GF-D8 (cell line): Measurements from ENCODE around the gene HRH2.

ENCODE experiments used
- DNase-seq: peaks from one replicate; lab custom pipeline; 2025; lab: John Stamatoyannopoulos, UW

Gene HRH2

DNA sequence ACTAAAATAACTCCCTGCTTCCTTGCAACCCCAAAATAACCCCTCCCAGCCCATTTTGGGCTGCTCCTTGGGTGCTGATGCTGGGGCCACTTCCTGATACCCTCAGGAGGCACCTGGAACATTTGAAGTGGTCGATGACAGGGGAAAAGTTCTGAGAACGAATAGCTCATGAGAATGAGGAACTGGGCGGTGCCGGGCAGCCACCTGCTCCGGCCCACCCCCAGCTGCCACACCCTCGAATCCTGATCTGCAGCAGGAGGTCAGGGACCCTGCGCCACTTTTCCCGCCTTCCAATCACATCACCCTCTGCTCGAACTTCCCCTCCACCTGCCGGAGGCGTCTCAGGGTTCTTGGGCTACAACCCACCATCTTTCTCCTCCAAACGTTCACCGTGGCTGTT is 19.7 kb downstream of the HRH2 start:
- no peak for DNase-seq

GRCh38 chr5:175678074-175678473 is 20.2 kb downstream of the HRH2 start:
- DNase-seq, result no peak

DNA sequence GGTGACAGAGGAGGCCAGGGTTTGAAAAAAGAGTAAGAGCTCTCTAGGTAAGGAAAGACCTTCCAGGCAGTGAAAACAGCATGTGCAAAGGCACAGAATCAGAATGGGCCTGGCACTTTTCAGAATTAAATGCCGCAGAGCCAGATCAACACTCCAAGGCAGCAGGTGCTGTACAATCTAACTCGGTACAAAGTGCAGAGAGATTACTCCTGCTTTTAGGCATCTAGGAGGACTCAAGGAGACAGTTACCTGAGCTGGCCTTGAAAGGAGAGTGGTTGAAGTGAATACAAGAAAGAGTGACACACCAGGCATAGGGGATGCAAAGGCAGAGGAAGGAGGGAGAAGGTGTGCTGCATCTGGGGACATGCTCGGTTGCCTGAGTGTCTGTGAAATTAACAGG is 21.5 kb downstream of the HRH2 start:
- no peak for DNase-seq

DNA sequence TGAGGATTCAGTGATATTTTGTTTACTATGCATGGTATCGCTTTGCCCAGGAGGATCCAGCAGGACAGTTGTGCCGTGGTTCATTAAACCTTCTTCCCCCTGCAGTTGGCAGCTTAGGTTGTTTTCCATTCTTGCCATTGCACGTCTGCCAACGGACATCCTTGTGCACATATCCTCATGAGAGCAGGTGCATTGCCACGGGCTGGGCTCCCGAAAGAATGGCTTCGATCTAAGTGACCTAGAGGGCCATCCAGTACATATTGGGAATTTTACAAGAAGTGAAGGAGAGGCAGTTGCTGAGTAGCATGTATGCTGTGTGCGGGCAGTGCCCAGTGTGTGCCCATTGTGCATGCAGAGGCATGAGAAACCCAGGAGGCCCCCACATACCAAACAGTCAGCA is 22.1 kb downstream of the HRH2 start:
- DNase-seq, result no peak

DNA sequence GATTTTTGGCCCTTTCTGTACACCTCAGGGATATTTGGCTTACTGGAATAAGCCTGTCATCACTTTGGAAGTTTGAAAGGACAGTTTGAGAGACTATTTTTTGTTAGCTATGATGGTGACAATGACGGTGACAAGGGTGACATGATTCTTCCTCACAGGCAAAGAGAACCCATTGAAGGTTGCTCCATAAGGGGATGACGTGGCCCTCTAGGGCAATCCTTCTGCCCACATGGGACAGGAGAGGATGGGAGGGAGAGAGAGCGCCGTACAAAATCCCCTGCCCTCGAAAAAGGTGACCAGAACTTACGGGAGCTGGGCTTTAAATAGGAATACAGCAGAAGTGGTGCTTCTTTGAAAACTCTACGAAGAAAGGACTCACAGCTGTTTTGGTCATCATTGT is 22.6 kb downstream of the HRH2 start:
- DNase-seq, result no peak

DNA sequence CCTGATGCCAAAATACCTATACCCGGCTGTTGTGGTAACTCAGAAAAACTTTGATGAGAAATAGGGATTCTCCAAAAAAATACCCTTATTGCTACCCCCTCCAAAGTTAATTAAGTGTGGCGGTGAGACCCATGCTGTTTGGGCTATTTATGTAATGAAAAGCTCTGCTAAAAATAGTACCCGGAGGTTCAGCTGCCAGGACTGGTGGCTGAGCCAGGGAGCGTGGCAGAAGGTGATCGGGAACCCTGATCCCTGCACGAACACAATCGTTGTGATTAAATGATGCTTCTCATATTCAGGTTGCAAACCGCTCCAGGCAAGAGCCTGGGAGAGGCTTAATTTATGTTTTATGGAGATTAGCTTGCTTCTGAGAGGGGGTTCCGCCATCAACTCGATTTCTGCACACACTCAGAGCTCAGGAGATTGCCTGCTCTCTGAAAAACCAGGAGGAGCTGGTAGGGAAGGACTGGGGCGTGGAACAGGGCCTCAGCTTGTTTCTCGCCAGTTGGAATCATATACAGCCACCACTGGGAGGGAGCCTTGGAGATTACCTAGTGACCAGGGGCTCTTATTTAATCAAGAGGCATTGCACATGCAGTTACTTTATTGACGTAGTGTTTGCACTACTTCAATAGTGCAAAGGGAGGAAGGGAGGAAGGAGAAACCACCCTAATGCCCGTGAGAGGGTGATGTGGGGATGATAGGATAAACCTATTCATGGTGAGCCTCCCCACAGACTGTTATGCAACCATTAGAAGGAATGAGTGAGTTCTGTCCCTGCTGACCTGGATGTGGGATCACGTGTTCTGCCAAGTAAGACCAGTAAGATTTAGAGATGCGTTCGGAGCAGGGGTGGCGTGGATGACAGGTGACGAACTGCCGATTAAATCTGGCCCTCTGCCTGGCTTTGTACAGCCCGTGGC is 23.4 kb downstream of the HRH2 start:
- DNase-seq, result no peak

GRCh38 chr5:175681968-175682340 is 24.1 kb downstream of the HRH2 start:
- DNase-seq, result no peak

GRCh38 chr5:175682664-175683063 is 24.8 kb downstream of the HRH2 start:
- no peak for DNase-seq

DNA sequence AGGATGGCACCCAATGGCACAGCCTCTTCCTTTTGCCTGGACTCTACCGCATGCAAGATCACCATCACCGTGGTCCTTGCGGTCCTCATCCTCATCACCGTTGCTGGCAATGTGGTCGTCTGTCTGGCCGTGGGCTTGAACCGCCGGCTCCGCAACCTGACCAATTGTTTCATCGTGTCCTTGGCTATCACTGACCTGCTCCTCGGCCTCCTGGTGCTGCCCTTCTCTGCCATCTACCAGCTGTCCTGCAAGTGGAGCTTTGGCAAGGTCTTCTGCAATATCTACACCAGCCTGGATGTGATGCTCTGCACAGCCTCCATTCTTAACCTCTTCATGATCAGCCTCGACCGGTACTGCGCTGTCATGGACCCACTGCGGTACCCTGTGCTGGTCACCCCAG is 25.4 kb downstream of the HRH2 start:
- no peak for DNase-seq

DNA sequence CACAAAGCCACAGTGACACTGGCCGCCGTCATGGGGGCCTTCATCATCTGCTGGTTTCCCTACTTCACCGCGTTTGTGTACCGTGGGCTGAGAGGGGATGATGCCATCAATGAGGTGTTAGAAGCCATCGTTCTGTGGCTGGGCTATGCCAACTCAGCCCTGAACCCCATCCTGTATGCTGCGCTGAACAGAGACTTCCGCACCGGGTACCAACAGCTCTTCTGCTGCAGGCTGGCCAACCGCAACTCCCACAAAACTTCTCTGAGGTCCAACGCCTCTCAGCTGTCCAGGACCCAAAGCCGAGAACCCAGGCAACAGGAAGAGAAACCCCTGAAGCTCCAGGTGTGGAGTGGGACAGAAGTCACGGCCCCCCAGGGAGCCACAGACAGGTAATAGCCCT is 26.1 kb downstream of the HRH2 start:
- DNase-seq, result no peak

- no peak for DNase-seq
Observed at GRCh38 chr5:175684931-175685330, 27.1 kb downstream of the HRH2 start.

- no peak for DNase-seq
Observed at GRCh38 chr5:175685701-175686350, 28.0 kb downstream of the HRH2 start.

- DNase-seq, result no peak
Observed at GRCh38 chr5:175686396-175686795, 28.5 kb downstream of the HRH2 start.

- no peak for DNase-seq
Observed at GRCh38 chr5:175686826-175687225, 29.0 kb downstream of the HRH2 start.

DNA sequence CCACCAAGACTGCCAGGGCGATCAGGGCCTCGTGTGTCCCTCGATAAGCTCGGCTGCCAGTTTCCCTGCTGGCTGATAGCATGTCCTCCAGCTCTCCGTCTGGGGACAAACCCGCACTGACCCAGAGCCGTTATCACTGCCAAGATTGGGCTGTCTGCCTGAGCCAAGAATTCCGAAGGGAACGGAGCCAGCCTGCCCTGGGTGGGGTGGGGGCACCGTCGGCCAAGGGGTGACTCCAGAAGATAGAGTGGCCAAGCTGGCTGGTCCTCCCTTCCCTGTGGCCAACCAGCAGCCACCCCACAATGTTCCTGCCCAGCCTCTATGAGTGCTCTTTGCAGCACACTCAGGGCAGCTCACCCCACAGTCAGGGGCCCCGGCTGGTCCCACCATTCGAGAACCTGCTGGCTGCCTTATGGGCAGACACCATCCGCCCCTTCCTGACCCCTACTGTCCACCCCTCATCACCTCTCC is 29.4 kb downstream of the HRH2 start:
- no peak for DNase-seq

DNA sequence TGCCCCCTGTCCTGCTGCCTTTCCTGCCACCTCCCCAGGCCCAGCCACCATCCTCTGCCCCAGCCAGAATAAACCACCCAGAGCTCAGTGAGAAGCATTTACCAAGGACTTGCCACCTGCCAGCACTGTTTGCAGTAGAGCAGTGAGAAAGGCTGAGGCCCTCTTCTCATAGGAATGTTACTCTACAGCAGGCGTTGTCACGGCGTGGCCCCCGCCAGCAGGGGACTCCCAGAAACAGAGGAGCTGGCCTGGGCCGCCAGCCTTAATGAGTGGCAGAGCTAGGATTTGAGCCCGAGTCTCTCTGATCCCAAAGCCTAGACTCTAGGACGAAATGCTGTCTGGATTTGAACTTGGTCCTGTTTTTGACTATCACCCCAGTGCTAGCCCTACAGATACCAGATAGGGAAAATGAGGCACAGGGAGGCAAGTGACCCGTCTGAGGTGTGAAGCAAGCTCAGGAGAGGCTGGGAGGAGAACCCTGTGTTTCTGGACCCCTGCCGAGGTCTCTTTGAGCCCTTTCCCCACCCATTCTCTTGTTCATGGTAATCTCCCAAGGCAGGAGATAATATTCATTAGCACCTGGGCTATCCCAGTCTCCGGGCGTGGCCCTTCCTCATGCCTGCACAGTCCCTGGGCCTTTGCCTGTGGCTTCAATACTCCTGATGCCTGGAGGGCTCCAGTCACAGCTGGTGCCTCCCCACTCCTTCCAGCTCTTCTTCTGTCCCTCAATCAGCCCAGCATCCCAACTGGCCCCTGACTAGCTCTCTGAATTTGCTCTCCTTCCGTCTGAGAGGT is 30.7 kb downstream of the HRH2 start:
- DNase-seq, result no peak

DNA sequence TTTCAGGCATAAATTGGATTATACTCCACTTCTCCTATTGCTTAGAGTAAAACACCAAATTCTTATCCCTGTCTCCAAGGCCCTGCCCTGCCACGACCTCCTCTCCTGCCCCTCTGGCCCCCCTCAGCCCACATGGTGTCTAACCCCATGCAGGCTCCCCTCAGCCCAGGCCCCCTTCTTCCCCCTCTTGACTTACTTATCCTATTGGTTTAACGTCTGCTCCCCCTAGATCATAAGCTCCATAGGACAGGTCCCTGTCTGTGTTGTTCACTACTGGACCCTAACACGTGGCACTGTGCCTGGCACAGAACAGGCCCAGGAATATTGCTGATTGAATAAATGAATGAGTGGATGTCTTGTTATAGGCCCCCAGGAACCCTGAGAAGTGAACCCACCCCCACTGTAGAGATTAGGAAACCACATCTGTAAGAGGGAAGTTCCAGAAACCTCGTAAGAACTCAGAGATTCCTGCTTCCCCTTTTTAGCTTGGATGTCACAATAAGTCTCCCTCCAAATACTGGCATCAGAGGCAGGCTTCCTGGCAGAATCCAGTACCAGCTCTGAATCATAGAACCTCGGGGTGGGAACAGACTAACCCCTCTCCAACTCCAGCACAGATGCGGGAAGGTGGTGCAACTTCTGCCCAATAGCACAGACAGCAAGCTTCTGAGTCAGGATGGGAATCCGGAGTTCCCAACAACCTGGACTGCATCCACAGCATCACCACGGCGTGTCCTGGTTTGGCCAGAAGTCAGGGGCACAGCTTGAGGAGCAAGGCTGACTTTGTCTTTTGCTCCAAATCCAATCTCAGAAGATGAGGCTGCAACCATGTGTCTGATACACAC is 31.5 kb downstream of the HRH2 start:
- peak; percentile 67 for DNase-seq

DNA sequence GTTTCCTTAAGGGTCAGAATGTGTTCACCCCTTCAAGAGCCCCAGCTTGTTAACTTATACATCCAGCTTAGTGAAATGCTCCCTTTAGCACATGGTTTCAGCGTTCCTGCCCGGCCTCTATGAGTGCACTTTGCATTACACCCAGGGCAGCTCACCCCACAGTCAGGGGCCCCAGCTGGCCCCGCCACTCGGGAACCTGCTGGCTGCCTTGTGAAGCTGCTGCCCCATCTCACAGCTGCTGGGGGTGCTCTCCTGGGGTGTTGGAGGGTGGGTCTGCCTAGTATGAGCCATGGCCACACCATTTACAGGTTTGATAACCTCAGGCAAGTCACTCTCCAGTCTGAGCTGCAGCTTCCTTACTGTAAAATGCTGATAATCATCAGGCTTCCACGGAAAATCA is 32.2 kb downstream of the HRH2 start:
- DNase-seq, result no peak

GRCh38 chr5:175690586-175690985 is 32.7 kb downstream of the HRH2 start:
- DNase-seq, result no peak

GRCh38 chr5:175691761-175692160 is 33.9 kb downstream of the HRH2 start:
- no peak for DNase-seq

GRCh38 chr5:175692235-175692995 is 34.5 kb downstream of the HRH2 start:
- DNase-seq, result no peak
